HG02870 (cell line): ENCODE results near the gene PPP1R1B.

Source experiments
- ATAC-seq: cut with Tn5 transposase; IDR thresholded peaks from one replicate; pipeline ENCODE4 v1.9.1; 2021; ENCODE audit warnings: mild to moderate bottlenecking, moderate library complexity; ENCODE audit not compliant: unreplicated experiment

Gene PPP1R1B

DNA sequence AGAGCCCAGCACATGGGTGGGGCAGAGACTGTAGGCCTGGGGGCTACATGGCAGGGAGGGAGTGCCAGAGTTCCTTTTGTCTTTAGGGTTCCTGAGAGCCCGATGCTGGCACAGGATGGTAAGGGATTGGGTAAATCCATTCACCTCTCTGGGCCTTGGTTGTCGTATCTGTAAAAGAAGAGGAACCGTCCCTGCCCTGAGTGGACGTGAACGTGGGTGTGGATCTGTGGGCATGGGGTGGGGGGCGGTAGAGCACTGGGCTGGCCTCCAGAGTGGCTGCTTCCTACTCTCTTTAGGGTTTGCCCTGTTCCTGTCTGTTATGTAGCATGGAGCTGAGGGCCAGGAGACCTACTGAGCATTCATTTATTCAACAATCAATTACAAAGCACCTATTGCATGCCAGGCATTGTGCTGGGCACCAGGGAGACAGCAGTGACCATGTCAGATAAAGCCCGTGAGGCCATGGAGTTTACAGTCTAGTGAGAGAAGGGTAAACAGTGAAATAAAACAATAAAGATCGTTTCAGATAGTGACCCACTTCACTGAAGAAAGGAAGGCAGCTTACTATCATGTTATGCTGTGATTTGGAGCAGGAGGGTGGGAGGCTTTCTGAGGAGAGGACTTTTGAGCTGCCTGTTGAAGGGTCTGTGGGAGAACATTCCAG, 25.3 kb downstream of the PPP1R1B start:
- ATAC-seq: no peak

DNA sequence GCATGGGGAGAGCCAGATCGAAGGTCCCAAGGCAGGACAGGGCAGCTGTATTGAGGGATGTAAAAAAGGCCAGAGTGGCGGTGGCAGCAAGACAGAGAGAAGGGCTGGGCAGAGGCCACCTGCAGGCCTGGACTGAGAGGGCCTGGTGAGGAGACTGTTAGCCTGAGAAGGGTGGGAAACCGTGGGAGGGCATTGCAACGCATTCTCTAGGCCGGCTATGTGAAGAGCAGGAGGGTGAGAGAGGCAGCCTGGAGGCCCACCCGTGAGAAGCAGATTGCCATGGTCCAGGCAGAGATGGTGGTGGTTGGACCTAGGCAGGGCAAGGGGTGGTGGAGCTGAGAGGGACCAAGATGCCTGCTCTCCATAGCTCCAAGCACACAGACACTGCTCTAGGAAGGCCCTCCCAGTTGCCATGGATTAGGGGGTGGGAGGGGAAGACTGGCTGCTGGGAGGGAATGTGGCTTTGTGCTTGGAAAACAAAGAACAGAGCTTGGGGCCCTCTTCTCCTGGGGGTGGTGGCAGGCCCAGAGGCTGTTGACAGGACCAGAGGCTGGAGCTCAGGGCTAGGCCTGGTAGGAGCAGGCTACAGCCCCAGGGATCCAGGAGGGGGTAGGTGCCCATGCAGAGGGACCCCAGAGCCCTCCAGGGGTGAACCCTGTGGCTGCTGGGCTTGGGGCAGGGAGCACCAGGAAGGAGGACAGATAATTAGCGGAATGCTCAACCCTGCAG, 26.0 kb downstream of the PPP1R1B start:
- no peak for ATAC-seq

DNA sequence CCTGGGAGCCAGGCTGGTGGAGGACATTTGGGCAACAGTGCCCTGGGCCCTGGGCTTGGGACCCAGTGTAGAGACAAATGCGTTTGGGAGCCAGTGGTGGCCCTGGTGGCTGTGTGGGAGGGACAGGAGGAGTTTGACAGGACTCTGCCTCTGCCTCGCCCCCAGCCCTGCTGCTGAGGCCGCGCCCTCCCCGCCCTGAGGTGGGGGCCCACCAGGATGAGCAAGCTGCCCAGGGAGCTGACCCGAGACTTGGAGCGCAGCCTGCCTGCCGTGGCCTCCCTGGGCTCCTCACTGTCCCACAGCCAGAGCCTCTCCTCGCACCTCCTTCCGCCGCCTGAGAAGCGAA, 26.5 kb downstream of the PPP1R1B start:
- ATAC-seq: no peak

DNA sequence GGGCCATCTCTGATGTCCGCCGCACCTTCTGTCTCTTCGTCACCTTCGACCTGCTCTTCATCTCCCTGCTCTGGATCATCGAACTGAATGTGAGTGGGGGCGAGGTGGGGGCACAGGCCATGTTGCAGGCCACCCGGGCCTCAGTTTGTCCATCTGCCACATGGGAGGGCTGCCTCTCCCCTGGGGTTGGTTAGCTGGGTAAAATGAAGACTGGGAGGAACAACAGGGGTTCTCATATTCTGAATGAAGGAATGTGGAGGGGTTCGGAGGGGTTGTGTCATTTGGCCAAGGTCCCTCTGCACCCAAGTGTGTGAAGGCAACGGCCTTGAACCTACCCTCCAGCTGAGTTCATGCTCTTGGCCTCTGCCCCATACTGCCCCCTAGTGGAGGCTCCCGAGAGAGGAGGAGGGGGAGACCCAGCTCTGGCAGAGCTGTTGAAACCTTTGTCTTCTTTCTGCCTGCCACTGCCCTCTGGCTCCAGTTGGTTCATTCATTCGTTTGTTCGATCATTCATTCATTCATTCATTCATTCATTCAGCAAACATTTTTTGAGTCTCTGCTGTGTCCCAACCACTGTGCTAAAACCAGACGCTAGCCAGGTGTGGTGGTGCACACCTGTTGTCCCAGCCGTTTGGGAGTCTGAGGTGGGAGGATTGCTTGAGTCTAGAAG, 27.0 kb downstream of the PPP1R1B start:
- no peak for ATAC-seq

DNA sequence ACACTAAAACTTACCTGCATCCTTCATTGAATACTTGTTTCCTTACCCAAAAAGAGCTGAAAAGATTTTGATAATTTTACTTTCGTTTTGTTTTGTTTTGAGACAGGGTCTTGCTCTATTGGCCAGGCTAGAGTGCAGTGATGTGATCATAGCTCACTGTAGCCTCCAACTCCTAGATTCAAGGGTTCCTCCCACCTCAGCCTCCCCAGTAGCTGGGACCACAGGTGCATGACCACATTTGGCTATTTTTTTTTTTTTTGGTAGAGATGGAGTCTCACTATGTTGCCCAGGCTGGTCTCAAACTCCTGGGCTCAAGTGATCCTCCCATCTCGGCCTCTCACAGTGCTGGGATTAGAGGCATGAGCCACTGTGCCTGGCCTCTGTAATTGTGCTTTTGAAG, 28.4 kb downstream of the PPP1R1B start:
- ATAC-seq: no peak

DNA sequence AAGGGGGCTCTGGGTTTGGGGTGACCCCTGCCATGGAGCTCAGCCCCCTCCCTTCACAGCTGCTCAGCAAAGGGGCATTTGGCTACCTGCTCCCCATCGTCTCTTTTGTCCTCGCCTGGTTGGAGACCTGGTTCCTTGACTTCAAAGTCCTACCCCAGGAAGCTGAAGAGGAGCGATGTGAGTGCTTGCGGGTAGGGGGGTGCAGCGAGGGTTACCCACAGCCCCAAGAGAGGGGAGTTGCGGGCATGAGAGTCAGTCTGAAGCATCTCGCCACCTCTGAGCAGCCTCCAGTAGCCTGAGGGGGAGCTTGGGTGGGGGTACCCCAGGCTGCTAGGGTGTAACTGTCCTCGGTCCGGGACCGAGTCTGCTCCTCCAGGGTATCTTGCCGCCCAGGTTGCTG, 31.6 kb downstream of the PPP1R1B start:
- no peak for ATAC-seq

DNA sequence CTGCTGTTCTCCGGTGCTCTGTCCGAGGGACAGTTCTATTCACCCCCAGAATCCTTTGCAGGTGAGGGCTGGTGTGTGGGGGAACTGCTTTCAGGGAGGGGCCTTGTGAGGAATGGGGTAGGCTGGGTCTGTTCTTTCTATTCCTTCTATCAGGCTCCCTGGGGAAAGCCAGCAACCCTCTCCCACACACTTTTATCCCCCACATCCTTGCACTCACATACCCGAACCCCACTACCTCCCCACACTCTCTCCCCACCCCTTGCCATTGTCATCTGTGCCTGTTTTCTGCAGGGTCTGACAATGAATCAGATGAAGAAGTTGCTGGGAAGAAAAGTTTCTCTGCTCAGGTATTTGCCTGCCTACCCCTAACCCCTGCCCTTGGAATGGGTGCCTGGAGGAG, 32.0 kb downstream of the PPP1R1B start:
- no peak for ATAC-seq

DNA sequence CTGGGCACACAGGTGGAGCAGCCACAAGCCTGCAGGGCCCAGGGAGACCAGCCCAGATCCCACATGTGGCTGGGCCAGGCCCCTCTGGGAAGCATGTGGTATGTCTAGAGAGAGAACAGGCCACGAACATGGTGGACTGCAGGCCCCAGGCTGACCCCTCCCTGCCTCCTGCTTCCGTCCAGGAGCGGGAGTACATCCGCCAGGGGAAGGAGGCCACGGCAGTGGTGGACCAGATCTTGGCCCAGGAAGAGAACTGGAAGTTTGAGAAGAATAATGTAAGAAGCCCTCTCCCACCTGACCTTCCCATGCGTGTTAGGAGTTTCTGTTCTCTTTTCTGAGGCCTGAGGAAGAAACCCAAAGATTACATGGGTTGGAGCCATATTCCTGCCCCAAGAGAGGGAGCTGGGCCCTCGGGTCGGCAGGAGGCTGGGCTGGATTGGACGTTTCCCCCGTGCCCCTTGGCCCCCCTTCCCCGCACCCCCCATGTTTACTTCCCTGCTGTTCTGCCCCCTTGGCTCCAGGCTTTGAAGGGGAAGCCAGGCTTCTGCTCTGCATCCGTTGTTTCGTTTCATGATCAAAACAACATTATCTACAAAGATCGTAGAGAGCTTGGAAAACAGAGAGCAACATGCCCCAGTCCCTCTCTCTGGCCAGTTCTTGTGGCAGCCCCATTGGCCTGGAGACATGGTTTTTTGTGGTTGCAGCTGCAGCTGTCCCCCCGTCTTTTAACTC, 32.7 kb downstream of the PPP1R1B start:
- no peak for ATAC-seq

DNA sequence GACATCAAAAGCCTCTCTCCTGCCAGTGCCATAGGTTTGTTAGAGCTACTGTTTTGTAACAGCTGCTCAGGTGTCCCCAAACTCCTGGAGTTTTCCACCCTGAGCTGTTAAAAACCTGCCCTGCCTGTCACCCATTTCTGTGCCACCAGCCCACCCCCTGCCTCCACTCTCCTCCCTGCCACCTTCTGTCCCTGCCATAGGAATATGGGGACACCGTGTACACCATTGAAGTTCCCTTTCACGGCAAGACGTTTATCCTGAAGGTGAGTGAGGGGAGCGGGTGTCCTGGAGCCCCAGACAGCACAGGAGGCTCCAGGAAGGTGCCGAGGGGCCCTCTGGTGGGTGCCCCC, 33.2 kb downstream of the PPP1R1B start:
- ATAC-seq: no peak

DNA sequence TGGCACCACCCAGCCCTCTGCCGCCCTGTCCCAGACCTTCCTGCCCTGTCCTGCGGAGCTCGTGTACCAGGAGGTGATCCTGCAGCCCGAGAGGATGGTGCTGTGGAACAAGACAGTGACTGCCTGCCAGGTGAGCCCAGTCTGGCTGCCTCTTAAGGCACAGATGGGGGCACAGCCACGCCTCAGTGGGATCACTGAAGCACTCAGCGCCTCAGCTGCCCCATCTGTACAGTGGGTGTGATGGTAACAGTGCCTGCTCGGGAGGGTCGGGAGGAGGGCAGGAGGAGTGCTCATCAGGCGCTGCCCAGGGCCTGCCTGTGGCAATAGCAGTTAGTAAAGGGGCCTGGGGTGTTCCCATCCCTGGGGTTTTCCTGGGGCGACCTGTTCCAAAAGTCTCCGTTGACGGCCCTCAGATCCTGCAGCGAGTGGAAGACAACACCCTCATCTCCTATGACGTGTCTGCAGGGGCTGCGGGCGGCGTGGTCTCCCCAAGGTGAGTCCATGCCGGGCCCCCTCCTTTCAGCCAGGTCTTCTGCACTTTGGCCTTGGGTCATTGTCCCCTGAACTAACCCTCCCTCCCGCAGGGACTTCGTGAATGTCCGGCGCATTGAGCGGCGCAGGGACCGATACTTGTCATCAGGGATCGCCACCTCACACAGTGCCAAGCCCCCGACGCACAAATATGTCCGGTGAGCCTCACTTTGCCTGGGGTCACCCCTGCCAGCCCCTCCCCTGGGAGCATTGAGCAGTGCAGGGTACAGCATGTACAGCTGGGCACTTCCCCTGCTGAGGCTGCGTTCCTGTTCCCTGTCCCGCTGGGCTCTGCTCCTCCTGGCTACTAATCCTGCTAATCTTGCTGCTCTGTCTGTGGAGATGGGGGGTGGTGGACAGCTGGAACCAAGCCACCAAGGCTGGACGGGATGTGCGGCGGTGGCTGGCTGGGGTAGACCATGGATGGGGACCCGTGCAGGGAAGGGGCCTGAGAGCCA, 33.9 kb downstream of the PPP1R1B start:
- ATAC-seq: no peak

DNA sequence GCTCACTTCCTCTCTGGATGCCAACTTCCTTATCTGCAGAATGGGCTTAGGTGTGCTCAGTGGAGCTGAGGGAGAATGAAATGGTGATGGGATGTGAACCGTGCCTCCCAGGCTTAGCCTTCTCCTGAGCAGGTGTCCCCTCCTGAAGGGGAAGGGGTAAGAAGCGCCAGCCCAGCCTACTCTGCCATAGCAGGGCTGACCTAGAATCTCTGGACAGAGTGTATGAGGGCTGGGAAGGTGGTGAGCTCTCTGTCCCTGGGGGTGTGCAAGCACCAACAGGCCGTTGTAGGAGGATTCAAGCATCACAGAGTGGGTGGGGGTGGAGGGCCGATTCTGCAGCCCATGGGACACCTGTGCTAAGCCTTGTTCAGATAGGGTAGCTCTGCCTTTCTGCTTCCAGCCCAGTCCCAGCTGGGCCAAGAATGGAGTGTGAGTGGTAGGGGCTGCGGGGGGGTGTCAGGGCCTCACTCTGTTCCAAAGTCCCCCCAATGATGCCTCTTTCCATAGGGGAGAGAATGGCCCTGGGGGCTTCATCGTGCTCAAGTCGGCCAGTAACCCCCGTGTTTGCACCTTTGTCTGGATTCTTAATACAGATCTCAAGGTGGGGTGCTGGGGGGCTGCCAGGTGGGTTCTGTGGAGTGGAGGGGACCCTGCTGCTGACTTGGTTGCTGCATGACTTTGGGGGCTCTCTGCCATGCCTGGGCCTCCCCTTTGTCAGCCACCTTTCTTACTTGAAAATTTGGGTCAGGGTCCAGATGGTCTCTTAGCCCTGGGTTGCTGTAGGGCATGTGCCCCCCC, 35.2 kb downstream of the PPP1R1B start:
- ATAC-seq: no peak

DNA sequence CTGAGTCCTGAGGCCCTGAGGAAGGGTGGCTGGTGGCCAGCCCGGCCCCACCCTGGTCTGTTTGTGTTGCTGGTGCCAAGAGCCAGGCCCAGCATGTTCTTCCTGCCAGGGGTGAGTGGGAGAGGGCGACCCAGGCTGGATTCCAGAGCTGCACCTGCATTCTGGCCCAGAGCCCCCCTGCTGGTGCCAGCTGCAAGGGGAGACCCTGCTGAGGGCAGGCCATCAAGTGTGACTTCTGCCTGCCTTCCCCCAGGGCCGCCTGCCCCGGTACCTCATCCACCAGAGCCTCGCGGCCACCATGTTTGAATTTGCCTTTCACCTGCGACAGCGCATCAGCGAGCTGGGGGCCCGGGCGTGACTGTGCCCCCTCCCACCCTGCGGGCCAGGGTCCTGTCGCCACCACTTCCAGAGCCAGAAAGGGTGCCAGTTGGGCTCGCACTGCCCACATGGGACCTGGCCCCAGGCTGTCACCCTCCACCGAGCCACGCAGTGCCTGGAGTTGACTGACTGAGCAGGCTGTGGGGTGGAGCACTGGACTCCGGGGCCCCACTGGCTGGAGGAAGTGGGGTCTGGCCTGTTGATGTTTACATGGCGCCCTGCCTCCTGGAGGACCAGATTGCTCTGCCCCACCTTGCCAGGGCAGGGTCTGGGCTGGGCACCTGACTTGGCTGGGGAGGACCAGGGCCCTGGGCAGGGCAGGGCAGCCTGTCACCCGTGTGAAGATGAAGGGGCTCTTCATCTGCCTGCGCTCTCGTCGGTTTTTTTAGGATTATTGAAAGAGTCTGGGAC, 36.0 kb downstream of the PPP1R1B start:
- ATAC-seq: no peak

DNA sequence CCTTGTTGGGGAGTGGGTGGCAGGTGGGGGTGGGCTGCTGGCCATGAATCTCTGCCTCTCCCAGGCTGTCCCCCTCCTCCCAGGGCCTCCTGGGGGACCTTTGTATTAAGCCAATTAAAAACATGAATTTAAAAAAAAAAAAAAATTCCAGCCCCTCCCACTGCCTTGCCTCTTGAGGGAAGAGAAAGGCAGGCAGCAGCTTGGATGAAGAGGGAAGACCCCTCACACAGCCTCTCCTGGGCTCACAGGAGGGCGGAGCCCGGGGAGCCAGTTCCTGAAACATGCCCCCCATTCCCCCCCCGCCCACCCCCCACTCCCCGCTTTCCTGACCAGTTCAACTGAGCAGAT, 36.6 kb downstream of the PPP1R1B start:
- ATAC-seq: no peak

DNA sequence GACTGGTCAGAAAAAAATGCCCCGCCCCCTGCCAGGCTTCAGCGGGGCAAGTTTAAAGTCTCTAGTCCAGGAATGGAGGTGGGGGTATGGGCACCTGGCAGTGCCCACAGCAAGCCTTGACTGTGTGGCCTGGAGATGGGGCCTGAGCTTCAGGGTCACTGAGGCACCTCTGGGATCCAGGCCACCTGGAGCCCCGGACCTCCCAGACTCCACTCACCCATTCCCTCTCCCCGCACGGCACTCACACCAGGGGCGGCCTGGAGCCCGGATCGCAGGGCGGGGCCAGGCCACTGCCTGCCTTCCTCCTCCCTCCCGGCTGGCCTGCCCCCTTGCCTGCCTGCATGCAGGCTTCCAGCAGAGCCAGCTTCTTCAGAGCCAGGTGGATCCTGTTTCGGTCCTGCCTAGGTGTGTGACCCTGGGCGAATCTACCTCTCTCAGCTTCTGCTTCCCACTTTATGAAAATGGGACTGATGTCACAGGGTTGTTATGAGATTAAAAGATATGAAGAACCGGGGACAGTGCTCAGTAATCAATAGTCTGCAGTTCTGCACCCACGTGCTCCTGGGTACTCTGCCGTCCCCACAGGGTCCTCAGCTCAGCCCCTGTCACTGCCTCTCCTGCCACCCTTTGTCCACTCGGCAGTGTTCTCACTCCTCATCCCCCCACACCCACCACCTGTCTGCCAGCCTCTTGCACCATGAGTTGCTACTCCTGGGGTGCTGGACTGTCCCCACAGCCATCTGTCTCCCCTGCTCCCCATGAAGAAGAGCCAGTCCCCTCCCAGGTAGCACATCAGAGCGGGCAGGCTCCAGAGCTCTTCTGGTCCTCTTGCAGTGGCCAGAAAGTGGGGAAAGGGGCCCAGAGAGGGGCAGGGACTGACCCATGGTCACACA, 37.2 kb downstream of the PPP1R1B start:
- ATAC-seq: no peak

DNA sequence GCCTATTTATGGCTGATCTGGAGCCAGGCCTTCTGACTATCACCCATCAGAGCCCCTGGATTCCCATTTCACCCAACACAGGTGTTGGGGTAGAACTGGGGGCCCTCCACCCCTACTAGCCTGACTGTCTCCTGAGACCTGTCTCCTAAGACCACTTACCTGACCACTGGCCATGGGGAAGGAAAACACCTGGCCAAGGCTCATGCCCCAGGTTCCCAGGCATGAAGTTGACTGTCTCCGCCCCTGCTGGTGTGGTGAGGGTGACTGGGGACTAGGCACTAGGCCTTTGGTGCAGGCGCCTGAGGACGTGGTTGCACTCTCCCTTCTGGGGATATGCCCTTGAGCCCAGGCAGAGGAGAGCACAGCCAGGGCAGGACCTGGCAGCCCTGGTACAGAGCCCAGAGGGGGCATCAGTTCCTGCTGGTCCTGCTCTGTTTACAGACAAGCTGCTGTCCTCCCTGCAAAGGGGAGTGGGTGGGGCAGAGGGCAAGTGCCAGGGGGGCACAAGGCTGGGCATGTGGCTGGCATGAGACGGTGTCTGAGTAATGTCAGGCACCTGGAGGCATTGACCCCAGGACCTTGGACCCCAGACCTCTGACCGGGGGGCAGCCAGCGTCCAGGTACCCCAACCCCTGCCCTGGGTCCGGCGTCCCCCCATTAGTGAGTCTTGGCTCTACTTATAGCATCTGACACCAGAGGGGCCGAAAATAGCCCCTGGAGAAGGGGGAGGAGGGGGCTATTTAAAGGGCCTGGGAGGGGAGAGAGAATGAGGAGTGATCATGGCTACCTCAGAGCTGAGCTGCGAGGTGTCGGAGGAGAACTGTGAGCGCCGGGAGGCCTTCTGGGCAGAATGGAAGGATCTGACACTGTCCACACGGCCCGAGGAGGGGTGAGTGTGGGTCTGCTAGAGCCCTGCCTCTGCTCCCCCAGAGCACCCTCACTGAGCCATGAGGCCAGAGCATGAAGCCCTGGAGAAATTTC, 38.1 kb downstream of the PPP1R1B start, which contains the start of gene TCAP:
TCAP (plus strand) TSS at position 769 of the 981 bp plus-strand sequence; CDS start at position 780, 11 bp downstream.
- no peak for ATAC-seq

DNA sequence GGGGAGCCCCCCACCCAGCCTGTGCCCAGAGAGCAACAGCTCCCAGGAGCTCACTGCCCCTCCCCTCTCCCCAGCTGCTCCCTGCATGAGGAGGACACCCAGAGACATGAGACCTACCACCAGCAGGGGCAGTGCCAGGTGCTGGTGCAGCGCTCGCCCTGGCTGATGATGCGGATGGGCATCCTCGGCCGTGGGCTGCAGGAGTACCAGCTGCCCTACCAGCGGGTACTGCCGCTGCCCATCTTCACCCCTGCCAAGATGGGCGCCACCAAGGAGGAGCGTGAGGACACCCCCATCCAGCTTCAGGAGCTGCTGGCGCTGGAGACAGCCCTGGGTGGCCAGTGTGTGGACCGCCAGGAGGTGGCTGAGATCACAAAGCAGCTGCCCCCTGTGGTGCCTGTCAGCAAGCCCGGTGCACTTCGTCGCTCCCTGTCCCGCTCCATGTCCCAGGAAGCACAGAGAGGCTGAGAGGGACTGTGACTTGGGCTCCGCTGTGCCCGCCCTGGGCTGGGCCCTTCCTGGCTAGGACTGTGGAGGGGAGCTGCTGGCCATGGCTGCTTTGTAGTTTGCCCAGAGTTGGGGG, 39.0 kb downstream of the PPP1R1B start:
- no peak for ATAC-seq
